ENCODE measurements around the gene TRIM9. TPM values are rescaled to one million over a fixed set of nuclear protein-coding genes. Genes with fewer than 3 reads are reported as not detected.

Gene TRIM9
- total and polyA plus RNA-seq, 9 donors = 0.36 to 8.7 (median 1.7) TPM

- Histone ChIP-seq H3K4me1 (ENCODE audit: insufficient read depth) (no peaks in the 10 kb centered on the region), H3K36me3 (no peaks in the 10 kb centered on the region), H3K9me3 (no peaks in the 10 kb centered on the region), H3K27me3 (no peaks in the 10 kb centered on the region), H3K4me3 (no peak overlapping the region), H3K27ac (no peak overlapping the region)
- WGBS, 3 donors = 93 to 100% (median 98%) methylated on average over 1 of the region's 1 CpG
- DNase-seq = no peak
- intact Hi-C loops (cut with DNase I) = no loop called here
- no peak for TF ChIP-seq EP300 (IDR thresholded peaks at IDR 0.05)
- TF ChIP-seq POLR2A (IDR thresholded peaks at IDR 0.05) = no peak
- TF ChIP-seq CTCF (IDR thresholded peaks at IDR 0.05) = no peak
Measured at GRCh38 chr14:51116682-51117081, 21.8 kb upstream of the TRIM9 start.

- no peaks in the 10 kb centered on the region for H3K9me3 ChIP-seq
- H3K36me3 ChIP-seq = no peaks in the 10 kb centered on the region
- WGBS, 3 donors = 40 to 43% (median 41%) methylated on average over 3 of the region's 3 CpGs
- no peaks in the 10 kb centered on the region for H3K27me3 ChIP-seq
- DNase-seq = no peak
- no peak for TF ChIP-seq POLR2A (IDR thresholded peaks at IDR 0.05)
- TF ChIP-seq CTCF (IDR thresholded peaks at IDR 0.05) = no peak
- no peak for TF ChIP-seq EP300 (IDR thresholded peaks at IDR 0.05)
- no peak overlapping the region for H3K4me3 ChIP-seq
- no peaks in the 10 kb centered on the region for H3K4me1 ChIP-seq (ENCODE audit: insufficient read depth)
- intact Hi-C loops (cut with DNase I) = no loop called here
- H3K27ac ChIP-seq = no peak overlapping the region
Measured at GRCh38 chr14:51109651-51110050, 14.7 kb upstream of the TRIM9 start.

- Histone ChIP-seq H3K27ac (no peak overlapping the region), H3K4me3 (no peak overlapping the region), H3K4me1 (ENCODE audit: insufficient read depth) (no peaks in the 10 kb centered on the region), H3K36me3 (no peaks in the 10 kb centered on the region), H3K27me3 (no peaks in the 10 kb centered on the region), H3K9me3 (no peaks in the 10 kb centered on the region)
- intact Hi-C loops (cut with DNase I) = no loop called here
- TF ChIP-seq CTCF (IDR thresholded peaks at IDR 0.05) = no peak
- TF ChIP-seq EP300 (IDR thresholded peaks at IDR 0.05) = no peak
- no peak for TF ChIP-seq POLR2A (IDR thresholded peaks at IDR 0.05)
- 92 to 95% (median 93%) methylated on average over 1 of the region's 1 CpG for WGBS, 3 donors
- no peak for DNase-seq
Measured at GRCh38 chr14:51107801-51108200, 12.9 kb upstream of the TRIM9 start.

GRCh38 chr14:51104467-51104866 is 9.6 kb upstream of the TRIM9 start:
- H3K9me3 ChIP-seq = no peaks in the 10 kb centered on the region
- H3K27me3 ChIP-seq = no peaks in the 10 kb centered on the region
- TF ChIP-seq CTCF (IDR thresholded peaks at IDR 0.05) = no peak
- TF ChIP-seq EP300 (IDR thresholded peaks at IDR 0.05) = no peak
- TF ChIP-seq POLR2A (IDR thresholded peaks at IDR 0.05) = no peak
- no peak overlapping the region for H3K27ac ChIP-seq
- H3K4me1 ChIP-seq (ENCODE audit: insufficient read depth) = no peaks in the 10 kb centered on the region
- intact Hi-C loops (cut with DNase I) = no loop called here
- no peak overlapping the region for H3K4me3 ChIP-seq
- no peaks in the 10 kb centered on the region for H3K36me3 ChIP-seq
- DNase-seq = no peak

- H3K27ac ChIP-seq = no peak overlapping the region
- TF ChIP-seq EP300 (IDR thresholded peaks at IDR 0.05) = no peak
- TF ChIP-seq POLR2A (IDR thresholded peaks at IDR 0.05) = no peak
- TF ChIP-seq CTCF (IDR thresholded peaks at IDR 0.05) = no peak
- H3K9me3 ChIP-seq = no peaks in the 10 kb centered on the region
- peaks cover 7% of the 10 kb centered on the region for H3K4me1 ChIP-seq (ENCODE audit: insufficient read depth)
- H3K27me3 ChIP-seq = no peaks in the 10 kb centered on the region
- H3K4me3 ChIP-seq = no peak overlapping the region
- intact Hi-C loops (cut with DNase I) = loop anchor here in 1 of 4 donors (5.0 kb wide), 1 partner anchor 110 kb away; no protein-coding TSS in a partner anchor
- DNase-seq = no peak
- H3K36me3 ChIP-seq = no peaks in the 10 kb centered on the region
- 85 to 88% (median 85%) methylated on average over 1 of the region's 1 CpG for WGBS, 3 donors
Measured at GRCh38 chr14:51097287-51097686, 2.4 kb upstream of the TRIM9 start.

All from ovary (tissue), 9 donors.